Measurements from ENCODE around the gene HHATL. TPM values are rescaled to one million over a fixed set of nuclear protein-coding genes. Genes with fewer than 3 reads are reported as not detected.

HHATL gene
- total RNA-seq, 3 donors from 2014 or later (not counting 1 experiment from before 2014, with no cell fraction given), result not detected

DNA sequence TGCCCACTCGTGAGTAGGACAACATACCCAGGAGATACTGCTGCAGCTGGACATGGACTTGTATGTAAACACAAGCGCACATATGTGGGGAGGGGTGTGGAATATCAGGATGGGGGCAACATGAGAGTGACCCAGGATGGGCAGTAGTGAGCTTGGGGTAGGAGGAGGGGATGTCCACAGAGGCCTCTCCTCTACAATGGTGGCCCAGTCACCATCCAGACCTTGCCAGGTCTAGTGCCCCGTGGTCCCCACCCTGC lies 49.4 kb downstream of the HHATL start:
- Histone ChIP-seq H3K27me3 (ENCODE audit: control insufficient read depth, insufficient read depth, low read length) (no peaks in the 10 kb centered on the region), H3K9me3 (ENCODE audit: control insufficient read depth, insufficient read depth, low read length) (no peaks in the 10 kb centered on the region), H3K4me3 (ENCODE audit: low read length) (no peak overlapping the region), H3K36me3 (ENCODE audit: control insufficient read depth, insufficient read depth, low read length) (peaks cover 2% of the 10 kb centered on the region), H3K4me1 (ENCODE audit: control insufficient read depth, insufficient read depth, low read length) (peaks cover 33% of the 10 kb centered on the region), H3K27ac (ENCODE audit: low read length) (no peak overlapping the region)
- DNase-seq (no peak), ATAC-seq (no peak)
- TF ChIP-seq, protein P1, sequence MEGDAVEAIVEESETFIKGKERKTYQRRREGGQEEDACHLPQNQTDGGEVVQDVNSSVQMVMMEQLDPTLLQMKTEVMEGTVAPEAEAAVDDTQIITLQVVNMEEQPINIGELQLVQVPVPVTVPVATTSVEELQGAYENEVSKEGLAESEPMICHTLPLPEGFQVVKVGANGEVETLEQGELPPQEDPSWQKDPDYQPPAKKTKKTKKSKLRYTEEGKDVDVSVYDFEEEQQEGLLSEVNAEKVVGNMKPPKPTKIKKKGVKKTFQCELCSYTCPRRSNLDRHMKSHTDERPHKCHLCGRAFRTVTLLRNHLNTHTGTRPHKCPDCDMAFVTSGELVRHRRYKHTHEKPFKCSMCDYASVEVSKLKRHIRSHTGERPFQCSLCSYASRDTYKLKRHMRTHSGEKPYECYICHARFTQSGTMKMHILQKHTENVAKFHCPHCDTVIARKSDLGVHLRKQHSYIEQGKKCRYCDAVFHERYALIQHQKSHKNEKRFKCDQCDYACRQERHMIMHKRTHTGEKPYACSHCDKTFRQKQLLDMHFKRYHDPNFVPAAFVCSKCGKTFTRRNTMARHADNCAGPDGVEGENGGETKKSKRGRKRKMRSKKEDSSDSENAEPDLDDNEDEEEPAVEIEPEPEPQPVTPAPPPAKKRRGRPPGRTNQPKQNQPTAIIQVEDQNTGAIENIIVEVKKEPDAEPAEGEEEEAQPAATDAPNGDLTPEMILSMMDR (IDR thresholded peaks at IDR 0.05), result no peak
- peak overlapping the region; percentile 88 for H3K4me3 Mint-ChIP-seq
- no peaks in the 10 kb centered on the region for H3K9me3 Mint-ChIP-seq
- intact Hi-C loops (cut with micrococcal nuclease), result no loop called here
- H3K4me1 Mint-ChIP-seq, result peaks cover 0 to 47% of the 10 kb centered on the region in 2 donors
- whole genome bisulfite sequencing (ENCODE audit: insufficient coverage), result 87% methylated on average over 3 of the region's 3 CpGs
- H3K27me3 Mint-ChIP-seq (ENCODE audit: low read depth in 2 of 2), result no peaks in the 10 kb centered on the region
- H3K27ac Mint-ChIP-seq, result peak overlapping the region in 1 of 2 donors; percentile 82
- H3K36me3 Mint-ChIP-seq, result no peaks in the 10 kb centered on the region

DNA sequence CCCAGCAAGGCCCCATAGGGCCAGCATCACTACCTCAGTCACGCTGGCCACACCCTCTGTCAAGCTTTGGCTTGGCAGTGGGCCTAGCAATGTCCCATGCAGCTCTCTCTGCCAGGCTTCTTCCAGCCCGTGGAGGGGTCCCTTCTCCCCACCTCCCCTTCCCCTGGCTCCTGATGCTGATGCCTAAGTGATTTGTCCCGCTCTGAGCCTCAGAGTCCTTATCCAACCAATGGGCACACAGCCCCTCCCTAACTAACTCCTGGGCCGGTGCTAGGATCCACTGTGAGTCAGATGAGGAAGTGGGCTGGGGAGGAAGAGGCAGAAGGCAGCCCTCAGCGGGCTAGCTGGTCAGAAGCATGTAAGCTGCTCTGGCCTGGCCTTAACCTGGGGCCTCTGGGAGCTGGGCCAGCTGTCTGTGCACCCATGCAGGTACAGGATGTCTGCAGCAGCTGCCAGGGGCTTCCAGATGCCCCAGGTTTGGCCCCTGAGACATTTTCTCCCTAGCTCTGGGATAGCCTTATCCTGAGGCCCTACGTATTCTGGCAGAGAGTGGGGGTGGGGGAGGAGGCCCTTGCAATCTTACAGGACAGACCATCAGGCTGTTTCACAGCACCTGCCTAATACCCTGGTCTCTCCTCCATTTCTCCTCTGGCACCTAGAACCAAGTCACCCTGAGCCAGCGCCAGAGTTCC lies 49.8 kb downstream of the HHATL start:
- Histone ChIP-seq H3K27me3 (ENCODE audit: control insufficient read depth, insufficient read depth, low read length) (no peaks in the 10 kb centered on the region), H3K4me1 (ENCODE audit: control insufficient read depth, insufficient read depth, low read length) (peaks cover 33% of the 10 kb centered on the region), H3K4me3 (ENCODE audit: low read length) (no peak overlapping the region), H3K9me3 (ENCODE audit: control insufficient read depth, insufficient read depth, low read length) (no peaks in the 10 kb centered on the region), H3K36me3 (ENCODE audit: control insufficient read depth, insufficient read depth, low read length) (peaks cover 5% of the 10 kb centered on the region), H3K27ac (ENCODE audit: low read length) (no peak overlapping the region)
- ATAC-seq (peak in 2 of 3 donors; percentile 27 to 43), DNase-seq (no peak)
- H3K27me3 Mint-ChIP-seq (ENCODE audit: low read depth in 2 of 2), result no peaks in the 10 kb centered on the region
- no peaks in the 10 kb centered on the region for H3K9me3 Mint-ChIP-seq
- H3K4me3 Mint-ChIP-seq, result peak overlapping the region; percentile 88
- TF ChIP-seq, protein P1 (IDR thresholded peaks at IDR 0.05), result no peak
- WGBS (ENCODE audit: insufficient coverage), result 46% methylated on average over 7 of the region's 7 CpGs
- peaks cover 0 to 47% of the 10 kb centered on the region in 2 donors for H3K4me1 Mint-ChIP-seq
- intact Hi-C loops (cut with micrococcal nuclease), result no loop called here
- H3K36me3 Mint-ChIP-seq, result no peaks in the 10 kb centered on the region
- peak overlapping the region in 1 of 2 donors; percentile 82 for H3K27ac Mint-ChIP-seq

DNA sequence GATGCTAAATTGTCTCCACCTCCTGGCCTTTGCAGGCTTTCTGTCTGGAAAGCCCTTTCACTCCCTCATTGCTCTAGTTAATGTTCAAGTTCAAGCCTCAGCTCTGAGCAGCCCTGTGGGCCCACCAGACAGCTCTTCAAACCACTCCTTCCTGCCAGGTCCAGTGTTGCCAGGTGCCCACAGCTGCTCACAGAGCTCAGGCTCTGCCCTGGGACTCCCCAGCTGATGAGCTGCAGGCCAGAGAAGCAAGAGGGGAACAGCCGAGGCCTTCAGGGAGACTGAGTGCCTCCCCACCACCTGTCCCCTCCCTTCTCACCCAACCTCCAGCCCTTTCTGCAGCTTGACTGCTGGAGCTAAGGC lies 50.4 kb downstream of the HHATL start:
- Mint-ChIP-seq H3K4me1 (peaks cover 0 to 47% of the 10 kb centered on the region in 2 donors), H3K9me3 (no peaks in the 10 kb centered on the region), H3K27ac (peak overlapping the region in 1 of 2 donors; percentile 82), H3K36me3 (no peaks in the 10 kb centered on the region), H3K4me3 (no peak overlapping the region), H3K27me3 (ENCODE audit: low read depth in 2 of 2) (no peaks in the 10 kb centered on the region)
- TF ChIP-seq, protein P1 (IDR thresholded peaks at IDR 0.05), result no peak
- H3K4me3 ChIP-seq (ENCODE audit: low read length), result no peak overlapping the region
- WGBS (ENCODE audit: insufficient coverage), result 64% methylated on average over 1 of the region's 1 CpG
- H3K36me3 ChIP-seq (ENCODE audit: control insufficient read depth, insufficient read depth, low read length), result peaks cover 9% of the 10 kb centered on the region
- no peaks in the 10 kb centered on the region for H3K27me3 ChIP-seq (ENCODE audit: control insufficient read depth, insufficient read depth, low read length)
- no peak overlapping the region for H3K27ac ChIP-seq (ENCODE audit: low read length)
- DNase-seq, result no peak
- no peaks in the 10 kb centered on the region for H3K9me3 ChIP-seq (ENCODE audit: control insufficient read depth, insufficient read depth, low read length)
- no peak for ATAC-seq
- peaks cover 33% of the 10 kb centered on the region for H3K4me1 ChIP-seq (ENCODE audit: control insufficient read depth, insufficient read depth, low read length)
- intact Hi-C loops (cut with micrococcal nuclease), result no loop called here
